GM21528 (cell line): ENCODE results near the gene PATL1.

Source experiments
- ATAC-seq: cut with Tn5 transposase; IDR thresholded peaks from one replicate; pipeline ENCODE4 v1.9.1; 2021; ENCODE audit warnings: mild to moderate bottlenecking, moderate library complexity; ENCODE audit not compliant: unreplicated experiment, low FRiP score

PATL1 gene

GRCh38 chr11:59615637-59616395 lies 53.0 kb downstream of the PATL1 start, which contains the start of gene OSBP:
TSS of gene OSBP (minus strand) at chr11:59615774. CDS start at chr11:59615664, 110 bp downstream.
- ATAC-seq, result peak; percentile 92

DNA sequence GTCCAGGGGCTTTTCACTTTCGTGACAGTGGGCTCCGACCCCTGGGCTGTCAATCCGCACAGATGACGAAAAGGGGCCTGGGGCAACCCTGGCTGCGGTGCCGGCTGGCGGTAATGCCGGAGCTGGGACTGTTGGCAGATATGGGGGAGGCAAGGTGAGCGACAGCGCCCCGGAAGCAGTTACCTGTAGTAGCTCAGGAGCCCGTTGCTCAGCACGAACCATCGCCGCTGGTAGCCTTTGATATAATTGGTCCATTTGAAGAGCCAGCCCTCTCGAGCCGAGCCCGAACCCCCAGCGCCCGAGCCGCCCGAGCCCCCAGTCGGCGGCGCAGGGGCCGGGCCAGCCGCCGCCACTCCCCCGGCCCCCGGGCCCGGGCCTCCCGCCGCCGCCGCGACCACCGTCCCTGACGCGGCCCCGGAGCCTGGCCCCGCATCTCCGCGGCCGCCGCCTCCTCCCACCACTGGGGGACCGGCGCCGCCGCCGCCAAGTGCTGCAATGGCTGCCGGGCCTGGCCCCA lies 53.7 kb downstream of the PATL1 start:
- ATAC-seq, result peak; percentile 17

DNA sequence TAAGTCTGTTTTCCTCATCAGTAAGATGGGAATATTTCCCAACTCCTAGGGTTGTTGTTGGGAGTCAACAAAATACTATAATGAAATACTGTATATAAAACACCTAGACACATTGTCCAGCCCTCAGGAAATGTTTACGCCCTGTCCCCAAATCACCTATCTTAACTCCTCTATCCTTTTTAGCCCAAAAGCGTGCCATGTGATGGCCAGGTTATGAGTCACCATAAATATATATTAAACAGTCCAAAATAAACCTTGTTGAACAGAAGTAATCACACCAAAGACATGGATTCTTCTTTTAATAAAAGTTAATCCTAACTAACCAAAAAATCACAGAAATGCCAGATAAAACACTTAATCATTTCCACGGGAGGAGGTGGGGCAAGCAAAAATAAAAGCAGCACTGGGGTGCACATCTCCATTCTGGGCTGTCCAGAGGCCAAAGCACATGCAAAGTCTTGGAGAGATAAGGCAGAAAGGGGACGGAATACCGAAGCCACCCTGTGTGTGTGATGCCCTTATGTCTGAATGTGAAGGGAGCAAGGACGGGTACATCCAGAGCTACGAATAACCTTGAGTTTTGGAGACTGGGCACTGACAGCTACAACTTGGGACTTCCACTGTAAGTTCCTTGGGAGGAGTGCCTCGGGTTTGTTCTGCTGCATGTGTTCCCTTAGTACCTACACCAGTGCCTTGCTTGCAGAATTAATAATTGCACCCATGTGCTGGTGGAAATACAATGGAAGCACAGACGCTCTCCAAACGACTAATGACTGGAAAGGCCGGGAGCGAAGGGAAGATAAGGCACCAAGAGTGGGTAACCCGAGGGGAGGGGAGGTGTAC lies 54.3 kb downstream of the PATL1 start:
- ATAC-seq, result no peak

- ATAC-seq, result no peak
These were observed 57.0 kb downstream of the PATL1 start for GRCh38 chr11:59611570-59612565.

GRCh38 chr11:59610289-59610688 lies 58.5 kb downstream of the PATL1 start:
- ATAC-seq, result no peak

GRCh38 chr11:59607703-59608454 lies 61.0 kb downstream of the PATL1 start:
- ATAC-seq, result no peak

DNA sequence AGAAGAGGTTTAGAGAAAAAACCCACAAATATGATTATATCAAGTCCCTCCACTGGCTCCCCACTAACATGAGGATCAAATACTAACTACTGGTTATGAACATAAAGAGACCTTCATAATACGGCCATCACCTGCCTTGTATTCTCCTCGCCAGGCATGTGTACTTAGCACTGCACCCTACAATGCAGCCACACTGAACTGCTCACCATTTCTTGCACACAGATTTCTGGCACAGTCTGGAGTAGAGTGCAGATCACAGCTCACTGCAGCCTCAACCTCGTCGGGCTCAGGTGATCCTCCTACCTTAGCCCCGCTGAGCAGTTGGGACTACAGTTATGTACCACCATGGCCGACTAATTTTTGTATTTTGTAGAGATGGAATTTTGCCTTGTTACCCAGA lies 66.4 kb downstream of the PATL1 start:
- no peak for ATAC-seq

DNA sequence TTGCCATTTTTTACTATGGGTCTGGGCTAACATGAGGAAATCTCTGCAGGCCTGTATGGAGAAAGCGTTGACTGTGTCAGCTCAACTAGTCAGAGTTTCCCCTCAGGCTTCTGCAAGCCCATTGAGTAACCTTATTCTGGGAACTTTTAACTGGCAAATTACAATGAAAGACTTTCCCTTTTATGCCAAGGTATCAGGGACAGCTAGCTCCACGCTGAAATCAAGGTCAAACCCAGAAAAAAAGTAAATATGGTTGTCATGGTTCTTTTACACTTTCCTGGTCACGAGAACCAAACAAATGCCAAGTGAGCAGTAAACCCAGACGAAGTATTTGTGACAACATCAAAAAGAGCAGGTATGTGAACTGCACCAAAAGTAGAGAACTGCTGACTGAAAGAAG lies 67.0 kb downstream of the PATL1 start:
- ATAC-seq, result no peak

DNA sequence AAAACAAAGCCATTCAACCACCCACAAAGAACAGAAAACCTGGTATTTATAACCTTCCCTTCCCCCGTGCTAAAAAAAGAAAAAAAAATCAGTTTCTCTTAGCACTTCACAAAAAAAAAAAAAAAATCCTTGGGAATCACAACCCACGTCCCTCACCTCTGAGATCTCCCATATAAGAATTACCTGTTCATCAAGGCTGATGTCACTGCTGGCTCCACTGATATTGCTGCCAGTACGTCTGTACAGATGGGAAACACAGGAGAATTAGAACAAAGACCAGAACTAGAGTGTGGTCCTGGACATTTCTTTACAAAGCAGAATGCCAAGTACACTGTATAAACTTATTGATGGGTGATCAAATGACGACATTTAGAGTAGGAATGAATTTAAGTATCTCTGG lies 68.2 kb downstream of the PATL1 start:
- ATAC-seq, result no peak

GRCh38 chr11:59600234-59600633 lies 68.6 kb downstream of the PATL1 start:
- no peak for ATAC-seq

- ATAC-seq, result no peak
These were observed 69.9 kb downstream of the PATL1 start for GRCh38 chr11:59598961-59599360.
